NCI-H510A treated with DMSO at 0.1 percent for 48 hours (cell line): ENCODE measurements around the gene SOX13.

Experiments
- DNase-seq: peaks from one replicate; lab custom pipeline; 2025; lab: John Stamatoyannopoulos, UW

SOX13 gene

DNA sequence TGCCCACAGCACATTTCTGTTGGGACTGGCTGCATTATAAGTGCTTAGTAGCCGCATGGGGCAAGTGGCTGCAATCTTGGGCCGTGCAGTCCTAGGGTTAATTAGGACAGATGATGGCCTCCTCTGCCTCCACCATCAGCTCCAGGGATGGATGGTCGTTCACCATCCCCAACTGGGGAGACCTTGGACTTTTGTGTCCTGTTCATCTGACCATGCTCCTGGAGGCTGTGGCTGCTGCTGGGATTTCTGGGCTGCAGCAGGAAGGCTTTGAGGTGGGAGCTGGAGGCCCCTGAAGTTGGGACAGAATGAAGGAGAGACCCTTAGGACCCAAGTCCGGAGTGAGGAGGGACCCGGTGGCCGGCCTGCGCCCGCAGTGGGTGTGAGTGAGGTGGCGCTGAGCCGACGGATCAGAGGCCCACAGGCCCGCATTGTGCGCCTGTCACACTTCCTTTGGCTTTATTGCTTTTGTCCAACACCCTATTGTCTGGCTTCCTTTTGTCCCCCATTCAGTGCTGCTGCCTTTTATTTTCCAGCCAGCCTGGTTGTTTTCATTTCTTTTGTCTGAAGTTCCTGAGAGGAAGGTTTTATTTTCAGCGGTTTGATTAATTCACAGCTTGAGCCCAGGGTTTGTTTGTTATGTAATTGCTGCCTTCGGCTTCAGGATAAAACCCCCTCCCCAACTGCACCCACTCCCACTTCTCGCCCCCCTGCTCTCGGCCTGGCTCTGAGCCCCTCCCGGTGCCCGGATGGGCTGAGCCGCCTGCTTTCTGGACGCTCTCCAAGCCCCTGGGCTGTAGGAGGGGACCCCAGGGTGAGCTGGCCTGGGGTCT, 35.6 kb downstream of the SOX13 start:
- DNase-seq: peak; percentile 31

DNA sequence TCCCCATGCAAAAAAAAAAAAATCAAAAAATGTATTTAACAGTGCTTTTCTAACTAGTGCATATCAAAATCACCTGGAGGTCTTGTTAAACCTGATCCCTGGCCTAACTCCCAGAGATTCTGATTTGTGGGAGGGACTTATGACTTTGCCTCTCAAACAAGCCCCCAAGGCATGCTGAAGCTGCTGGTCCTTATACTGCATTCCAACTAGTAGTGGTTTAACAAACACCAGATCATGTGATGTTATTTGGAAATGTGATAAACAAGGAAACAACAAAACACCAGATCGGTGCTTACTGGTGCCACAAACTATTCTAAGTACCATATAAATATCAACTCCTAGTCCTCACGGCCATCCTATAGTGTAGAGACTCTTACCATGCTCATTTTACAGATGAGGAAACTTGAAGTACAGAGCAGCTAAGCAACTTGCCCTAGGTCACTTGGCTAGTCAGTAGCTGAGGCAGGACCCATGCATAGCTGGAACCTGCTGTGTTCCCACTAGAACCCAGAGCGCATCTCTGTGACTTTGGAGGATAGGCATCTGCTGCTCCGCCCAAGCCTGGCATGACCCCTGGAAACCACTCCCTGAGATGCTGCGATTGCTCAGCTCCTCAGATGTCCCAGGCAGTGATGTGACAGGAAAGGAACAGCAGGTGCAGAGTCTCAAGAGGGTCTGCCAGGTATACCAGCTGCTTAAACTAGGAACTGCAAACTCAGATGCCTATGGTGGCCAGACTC, 38.1 kb downstream of the SOX13 start:
- DNase-seq: peak; percentile 66

DNA sequence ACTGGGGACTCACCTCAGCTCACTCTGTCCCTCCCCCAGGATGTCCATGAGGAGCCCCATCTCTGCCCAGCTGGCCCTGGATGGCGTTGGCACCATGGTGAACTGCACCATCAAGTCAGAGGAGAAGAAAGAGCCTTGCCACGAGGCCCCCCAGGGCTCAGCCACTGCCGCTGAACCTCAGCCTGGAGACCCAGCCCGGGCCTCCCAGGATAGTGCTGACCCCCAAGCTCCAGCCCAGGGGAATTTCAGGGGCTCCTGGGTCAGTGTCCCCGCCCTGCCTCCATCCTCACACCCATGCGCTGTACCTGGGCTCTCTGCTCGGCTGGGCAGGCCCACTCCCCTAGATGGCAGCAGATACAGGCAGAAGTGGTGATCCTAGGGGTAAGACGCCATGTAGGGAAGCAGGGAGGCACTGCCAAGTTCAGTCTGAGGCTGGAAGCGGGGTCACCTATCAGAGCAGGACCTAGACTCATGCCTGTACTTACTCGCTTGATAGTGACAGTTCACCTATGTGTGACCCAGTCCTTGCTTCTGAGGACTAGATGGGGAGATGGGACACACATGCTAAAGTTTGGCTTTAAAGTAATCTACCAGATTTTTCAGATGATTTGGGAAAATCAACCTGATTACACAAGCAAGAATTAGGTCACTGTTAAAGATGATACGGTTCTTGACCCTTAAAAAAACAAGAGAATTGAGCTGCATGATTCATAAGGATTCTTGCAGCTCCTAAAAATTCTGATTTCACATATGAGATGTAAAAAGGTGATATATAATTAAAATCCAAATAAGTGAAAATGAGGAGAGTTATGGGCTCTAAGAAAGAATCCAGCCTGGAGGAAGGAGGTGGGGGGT, 40.2 kb downstream of the SOX13 start:
- DNase-seq: no peak

DNA sequence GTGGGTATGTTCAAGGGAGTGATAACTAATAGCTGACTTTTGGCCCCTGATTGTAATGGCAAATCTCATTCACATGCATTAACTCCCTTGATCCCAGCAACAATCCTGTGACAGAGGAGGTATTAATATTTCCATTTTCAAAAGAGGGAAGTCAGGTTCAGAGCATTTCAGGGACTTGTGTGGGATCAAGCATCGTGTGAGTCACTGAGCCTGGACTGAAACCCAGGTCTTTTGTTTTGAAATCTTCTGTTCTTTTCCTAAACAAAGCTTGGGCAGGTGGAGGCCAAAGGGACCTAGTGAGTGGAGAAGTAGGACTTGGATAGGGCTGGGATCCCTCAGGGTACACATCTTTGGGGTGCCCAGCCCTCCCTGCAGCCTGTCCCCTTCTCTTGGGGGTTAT, 41.0 kb downstream of the SOX13 start:
- no peak for DNase-seq

DNA sequence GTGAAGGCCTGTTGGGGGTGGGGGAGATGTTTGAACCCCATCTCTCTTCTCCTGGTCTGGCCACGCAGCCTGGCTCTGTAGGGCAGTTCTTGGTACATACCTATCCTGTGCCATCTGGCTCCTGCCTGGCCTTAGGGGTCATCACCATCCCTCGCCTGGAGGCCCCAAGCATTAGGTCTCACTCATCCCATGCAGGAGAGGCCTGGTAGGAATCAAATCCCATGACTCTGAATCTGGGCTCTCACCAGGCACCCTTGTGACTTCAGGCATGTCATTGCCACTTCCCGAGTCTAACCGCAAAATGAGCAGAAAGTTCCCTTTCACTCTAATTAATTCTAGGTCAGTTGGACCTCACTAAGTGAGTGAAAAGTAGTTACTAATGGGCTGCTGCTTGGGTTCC, 41.7 kb downstream of the SOX13 start:
- DNase-seq: no peak

DNA sequence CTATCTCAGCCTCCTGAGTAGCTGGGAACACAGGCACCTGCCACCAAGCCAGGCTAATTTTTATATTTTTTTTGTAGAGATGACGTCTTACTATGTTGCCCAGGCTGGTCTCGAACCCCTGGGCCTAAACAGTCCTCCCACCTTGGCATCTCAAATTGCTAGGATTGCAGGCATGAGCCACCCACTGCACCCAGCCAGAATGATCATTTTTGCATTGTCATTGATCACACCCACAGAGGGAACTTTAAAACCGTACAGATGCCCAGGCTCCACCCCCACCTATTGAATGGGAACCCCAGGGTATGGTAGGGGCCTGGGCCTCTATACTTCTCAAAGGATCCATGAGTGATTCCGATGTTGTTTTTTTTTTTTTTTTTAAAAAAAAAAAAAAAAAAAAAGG, 42.2 kb downstream of the SOX13 start:
- DNase-seq: no peak

DNA sequence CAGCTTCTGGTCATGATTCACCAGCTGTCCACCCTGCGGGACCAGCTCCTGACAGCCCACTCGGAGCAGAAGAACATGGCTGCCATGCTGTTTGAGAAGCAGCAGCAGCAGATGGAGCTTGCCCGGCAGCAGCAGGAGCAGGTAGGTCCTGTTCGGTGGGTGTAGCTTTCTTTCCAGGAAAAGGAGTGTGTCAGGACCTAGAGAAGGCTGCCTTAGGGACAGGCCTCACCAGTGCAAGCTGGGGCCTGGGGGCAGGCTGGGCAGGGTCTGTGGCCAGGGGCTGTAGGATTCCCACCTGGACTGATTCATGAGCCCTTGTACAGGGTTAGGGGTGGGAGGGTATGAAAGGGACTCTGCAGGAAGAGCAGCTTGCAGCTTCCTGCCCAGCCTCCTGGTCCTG, 43.6 kb downstream of the SOX13 start:
- no peak for DNase-seq

DNA sequence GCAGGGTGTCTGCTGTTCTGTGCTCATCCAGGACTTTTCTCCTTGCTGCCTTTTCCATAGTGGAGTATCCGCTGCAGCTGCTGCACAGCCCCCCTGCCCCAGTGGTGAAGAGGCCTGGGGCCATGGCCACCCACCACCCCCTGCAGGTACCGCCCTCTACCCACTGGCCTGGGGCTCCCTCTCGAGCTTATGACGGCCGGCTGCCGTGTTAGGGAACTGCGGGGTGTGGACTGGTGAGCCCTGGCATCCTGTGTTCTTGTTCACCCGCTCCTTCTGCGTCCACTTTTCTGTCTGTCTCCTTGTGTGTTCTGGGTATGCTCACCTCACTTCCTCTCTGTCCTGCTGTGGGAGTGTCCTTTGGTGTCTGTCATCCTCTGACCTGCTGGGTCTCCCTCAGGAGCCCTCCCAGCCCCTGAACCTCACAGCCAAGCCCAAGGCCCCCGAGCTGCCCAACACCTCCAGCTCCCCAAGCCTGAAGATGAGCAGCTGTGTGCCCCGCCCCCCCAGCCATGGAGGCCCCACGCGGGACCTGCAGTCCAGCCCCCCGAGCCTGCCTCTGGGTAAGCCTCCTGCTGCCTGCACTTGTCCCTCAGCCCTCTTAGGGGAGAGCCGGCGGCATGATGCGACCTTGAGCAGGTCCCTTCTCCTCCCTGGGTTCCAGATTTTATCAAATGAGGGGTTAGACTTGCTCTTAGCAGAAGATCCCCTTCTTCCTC, 49.1 kb downstream of the SOX13 start:
- no peak for DNase-seq

DNA sequence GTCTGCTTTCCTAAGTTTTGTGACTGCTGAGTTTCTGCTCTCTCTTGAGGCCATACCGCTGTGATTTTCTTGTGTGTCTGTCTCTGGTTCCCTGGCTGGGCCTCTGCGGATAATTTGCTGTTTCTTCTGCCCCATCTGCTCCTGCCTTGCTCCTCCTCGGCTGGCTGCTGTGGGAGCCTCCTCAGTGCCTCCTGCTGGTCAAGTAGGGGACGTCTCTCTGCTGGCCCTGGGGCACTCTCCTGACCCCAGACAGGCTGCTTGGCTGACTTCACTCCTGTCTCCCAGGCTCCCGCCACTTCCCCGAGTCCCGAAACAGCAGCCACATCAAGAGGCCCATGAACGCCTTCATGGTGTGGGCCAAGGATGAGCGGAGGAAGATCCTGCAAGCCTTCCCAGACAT, 50.5 kb downstream of the SOX13 start:
- no peak for DNase-seq

DNA sequence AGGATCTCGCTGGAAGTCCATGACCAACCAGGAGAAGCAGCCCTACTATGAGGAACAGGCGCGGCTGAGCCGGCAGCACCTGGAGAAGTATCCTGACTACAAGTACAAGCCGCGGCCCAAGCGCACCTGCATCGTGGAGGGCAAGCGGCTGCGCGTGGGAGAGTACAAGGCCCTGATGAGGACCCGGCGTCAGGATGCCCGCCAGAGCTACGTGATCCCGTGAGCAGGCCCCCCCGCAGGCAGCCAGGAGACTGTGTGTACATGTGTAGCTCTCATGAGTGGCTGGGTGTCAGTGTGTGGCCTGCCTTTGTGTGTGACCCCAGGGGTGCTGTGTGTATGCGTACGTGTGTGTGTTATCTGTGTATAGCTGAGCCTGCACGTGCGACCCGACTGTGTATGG, 51.7 kb downstream of the SOX13 start:
- no peak for DNase-seq

DNA sequence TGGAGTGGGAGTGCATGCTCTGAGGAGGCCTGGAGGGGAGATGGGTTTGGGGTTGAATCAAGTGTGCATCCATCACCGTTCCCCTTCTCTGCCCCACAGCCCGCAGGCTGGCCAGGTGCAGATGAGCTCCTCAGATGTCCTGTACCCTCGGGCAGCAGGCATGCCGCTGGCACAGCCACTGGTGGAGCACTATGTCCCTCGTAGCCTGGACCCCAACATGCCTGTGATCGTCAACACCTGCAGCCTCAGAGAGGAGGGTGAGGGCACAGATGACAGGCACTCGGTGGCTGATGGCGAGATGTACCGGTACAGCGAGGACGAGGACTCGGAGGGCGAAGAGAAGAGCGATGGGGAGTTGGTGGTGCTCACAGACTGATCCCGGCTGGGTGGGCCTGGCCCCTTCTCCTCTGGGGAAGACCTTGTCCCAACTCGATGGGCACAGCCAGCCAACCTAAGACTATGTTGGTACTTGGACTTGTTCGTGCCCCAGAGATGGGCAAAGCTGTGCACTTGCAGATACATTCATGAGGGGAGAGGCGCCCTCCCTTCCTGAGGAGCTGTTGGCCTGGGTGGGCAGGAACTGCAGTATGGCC, 52.9 kb downstream of the SOX13 start:
- DNase-seq: no peak

DNA sequence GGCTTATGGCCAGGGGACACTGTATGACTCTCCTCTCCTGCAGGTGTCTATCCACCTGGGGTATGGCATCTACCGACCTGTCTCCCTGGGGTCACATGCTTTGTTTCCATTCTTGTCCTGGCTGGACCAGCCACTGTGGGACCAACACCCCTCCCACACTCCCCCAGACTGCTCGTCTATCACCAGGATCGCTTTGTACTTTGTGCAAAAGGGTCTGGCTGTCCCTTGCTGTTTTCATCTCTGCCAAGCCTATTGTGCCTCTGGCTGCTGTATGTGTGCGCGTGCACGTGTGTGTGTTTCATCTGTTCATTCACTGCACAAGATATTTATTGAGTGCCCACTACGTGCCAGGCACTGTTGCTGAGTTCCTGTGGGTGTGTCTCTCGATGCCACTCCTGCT, 53.5 kb downstream of the SOX13 start:
- DNase-seq: no peak

DNA sequence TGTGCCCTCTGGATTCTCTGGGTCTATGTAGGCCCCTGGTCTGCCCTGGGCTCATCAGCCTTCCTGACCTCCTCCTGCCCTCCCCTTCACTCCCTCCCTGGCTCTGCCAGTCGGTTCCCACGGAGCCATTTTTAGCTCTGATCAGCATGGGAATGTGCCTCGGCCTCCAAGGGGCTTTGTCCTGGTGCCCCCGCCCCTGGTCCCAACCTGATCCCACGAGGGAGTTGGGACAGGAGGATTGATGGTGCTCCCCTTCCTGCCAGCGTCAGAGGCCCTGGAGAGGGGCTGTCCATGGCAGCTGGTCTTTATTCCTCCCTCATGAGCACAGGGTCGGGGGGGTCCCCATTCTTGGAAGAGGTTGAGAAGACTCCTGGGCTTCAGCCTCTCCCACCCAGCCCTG, 54.0 kb downstream of the SOX13 start:
- no peak for DNase-seq

DNA sequence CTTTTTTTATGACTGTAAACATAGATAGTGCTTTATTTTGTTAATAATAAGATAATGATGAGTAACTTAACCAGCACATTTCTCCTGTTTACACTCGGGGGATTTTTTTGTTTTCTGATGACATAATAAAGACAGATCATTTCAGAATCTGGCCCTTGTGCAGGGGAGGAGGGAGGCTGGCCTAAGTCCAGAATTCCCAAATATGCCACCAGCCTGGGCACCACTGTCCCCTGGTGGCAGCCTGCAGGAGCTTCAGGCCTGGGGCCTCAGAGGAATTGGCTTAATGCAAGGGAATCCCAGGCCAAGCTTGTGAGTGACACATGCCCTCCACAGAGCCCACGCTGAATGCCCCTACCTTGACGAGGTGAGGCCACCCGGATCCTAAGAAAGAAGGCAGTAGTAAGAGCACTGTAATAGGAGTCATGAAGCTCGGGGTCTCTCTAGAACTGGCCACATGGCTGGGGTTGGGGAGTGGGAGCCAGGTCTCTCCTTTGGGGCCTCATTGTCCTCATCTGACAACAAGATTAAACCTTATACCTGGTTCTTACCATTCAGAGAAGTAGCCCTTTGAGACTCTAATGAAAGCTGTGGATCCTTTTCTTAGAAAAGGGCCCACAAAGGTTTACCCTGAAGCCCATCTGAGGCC, 54.8 kb downstream of the SOX13 start:
- DNase-seq: peak; percentile 31

DNA sequence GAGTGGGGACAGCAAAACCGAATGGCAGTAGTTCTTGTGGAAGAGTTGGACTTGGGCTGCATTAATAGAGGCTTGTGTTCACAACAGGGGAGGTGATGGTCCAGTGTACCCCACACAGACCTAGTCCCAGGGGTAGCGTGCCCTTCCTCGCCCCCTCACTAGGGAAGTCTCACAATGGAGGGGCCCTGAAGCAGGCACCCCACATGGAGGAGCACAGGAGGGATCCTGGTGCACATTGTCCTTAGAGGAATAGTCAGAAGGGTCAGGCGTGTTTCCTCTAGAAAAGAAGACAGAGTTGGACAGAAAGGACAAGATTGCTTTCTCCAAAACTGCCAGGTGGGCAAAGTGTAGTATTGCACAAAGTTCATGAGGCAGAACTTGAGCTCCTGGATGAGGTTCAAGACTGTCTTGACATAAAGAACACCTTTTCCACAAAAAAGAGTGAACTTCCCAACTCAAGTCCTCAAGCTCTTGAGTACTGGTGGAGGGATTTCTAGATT, 55.6 kb downstream of the SOX13 start:
- DNase-seq: no peak

DNA sequence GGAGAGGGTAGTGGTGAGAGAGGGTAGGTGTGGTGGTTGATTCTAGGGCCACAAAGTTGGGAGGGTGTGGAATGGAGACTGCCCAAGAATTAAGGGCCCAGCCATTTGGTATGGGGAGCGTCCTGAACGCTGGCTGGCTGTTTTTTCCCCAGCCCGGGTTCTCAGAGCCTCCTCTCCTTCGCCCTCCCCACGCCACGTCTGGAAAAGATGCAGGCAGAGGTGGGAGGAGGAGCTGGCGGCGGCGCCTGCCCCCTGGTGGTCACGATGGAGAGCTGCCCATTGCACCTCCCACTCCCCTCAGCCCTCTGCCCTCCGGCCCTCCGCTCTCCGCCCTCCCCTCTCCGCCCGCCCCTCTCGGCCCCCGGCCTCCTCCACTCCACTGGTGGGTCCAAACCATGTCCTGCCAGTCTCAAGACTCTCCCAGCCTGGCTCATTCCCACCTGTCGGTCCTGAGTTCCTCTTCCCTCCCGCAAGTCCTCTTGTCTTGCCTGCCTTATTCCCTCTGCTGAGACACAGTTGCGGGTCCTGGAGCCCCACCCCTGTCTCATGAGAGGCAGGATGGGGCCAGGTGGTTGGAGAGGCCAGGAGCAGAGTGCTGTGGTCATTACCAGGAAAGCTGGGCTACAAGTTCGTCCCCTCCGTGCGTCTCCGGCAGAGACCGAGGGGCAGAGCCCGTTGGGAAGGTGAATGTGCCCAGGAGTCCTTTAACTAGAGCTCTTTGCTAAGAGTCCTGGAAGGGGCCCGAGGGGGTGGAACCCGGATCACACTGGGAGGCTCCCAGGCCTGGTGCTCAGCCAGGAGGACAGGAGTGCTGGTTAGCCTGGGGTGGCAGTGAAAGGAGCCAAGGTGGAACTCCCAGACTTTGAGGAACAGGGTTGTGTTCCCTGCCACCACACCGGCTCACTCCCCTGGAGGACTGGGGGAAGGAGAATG, 56.3 kb downstream of the SOX13 start:
- peak; percentile 75 for DNase-seq

DNA sequence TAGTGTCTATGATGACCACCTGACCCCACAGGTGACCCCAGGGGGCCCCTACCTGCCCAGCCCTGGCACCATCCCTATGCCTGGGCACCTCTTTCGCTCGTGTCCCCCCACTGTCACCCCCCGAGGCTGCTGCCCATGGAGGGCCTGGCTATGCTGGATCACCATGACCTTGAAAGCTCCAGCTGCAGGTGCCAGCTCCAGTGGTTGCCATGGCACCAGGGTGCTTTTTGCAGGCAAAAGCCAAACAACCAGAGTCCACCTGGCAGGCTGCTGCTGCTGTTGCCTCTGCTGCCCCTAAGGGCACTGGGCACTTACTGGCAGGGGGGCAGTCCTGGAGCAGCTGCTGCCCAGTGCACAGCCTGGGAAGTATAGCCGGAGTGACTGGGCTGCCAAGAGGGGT, 57.3 kb downstream of the SOX13 start:
- no peak for DNase-seq

DNA sequence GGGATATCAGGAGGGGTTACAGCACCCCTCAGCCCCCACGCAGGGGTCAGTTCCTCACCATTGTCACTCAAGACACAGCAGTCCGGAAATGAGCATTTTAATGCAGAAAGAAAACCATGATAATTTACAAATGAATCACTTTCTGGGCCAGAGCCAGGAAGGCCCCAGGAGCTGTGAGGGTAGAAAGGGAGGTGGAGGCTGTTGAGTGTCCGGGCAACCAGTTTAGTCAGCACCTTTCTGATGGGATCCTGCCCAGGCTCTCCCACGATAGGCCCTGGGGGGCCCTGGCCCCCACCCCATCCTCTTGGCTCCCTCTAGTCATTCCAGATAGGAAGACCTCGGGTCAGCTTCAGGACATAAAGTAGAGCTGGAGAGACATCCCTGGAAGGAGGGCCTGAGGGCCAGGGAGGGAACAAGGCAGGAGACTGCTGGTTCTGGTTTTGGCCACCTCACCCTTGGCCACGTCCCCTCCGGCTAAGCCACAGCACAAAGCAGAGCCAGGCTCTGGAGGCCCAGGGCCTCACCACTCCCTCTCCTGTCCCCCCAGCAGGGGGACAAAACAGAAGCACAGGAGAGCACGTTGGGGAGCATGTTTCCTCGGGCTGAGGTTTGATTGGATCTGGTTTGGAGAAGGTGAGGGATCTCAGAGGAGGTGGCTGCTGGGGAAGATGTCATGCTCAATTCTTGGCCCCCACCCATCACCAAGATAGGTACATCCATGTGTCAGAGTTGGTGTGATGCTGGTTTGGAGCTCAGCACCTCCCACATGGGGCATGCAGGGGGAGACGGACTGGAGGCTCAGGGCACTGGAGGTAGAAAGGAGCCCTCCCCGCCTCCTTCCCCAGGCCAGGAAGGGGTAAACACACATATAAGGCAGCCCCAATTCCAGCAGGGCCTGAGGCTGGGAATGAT, 58.3 kb downstream of the SOX13 start:
- no peak for DNase-seq

DNA sequence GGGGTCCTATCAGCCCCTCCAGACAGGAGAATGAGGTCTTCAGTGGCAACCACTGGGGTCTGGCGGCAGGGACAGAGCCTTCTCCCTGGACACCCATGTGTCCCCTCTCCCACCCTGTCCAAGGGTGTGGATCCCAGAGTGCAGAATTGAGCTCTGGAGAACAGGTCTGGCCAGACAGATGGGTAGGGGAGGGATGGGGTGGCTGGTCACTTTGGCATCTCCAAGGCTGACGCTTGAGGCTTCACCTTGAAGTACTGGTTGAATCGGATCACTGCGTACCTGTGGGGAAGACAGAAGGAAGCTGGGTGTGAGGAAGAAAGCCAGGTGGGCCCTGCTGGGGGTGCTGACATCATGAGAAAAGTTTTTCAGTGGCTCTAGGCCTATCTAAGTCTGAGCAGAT, 59.1 kb downstream of the SOX13 start:
- DNase-seq: no peak
